ENCODE data around the gene PRMT1.

PRMT1 gene

DNA sequence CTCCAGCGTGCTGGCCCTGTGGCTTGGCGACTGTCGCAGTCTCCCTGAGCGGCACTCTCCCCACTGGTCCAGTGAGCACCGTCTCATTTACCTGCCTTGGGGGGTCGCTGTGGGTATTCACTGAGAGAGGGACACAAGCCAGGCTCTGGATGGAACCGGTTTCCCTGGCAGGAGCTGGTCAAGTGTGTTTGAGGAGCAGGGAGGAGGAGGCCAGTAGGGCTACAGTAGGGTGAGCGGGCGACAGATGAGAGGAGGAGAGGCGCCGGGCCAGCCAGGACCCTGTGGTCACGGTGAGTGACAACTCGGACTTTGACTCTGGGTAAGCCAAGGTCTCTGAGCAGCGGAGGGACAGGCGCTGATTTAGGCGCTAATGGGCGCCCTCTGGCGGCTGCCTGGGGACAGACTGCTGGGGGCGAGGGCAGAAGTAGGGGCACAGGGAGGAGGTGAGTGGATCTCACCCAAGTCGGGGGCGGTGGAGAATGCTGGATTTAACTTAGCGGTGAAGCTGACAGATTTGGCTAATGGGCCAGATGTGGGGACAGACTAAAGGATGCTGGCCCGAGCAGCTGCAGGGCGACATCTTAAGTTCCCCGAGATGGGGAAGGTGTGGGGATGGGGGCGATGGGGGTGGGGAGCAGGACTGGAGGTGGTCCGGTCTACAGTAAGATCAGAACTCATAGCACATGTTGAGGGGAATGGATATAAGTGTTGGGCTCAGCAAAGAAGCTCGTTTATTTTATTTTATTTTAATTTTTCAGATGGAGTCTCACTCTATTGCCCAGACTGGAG, 4.7 kb upstream of the PRMT1 start:
- DNase-seq: peak; percentile 81

DNA sequence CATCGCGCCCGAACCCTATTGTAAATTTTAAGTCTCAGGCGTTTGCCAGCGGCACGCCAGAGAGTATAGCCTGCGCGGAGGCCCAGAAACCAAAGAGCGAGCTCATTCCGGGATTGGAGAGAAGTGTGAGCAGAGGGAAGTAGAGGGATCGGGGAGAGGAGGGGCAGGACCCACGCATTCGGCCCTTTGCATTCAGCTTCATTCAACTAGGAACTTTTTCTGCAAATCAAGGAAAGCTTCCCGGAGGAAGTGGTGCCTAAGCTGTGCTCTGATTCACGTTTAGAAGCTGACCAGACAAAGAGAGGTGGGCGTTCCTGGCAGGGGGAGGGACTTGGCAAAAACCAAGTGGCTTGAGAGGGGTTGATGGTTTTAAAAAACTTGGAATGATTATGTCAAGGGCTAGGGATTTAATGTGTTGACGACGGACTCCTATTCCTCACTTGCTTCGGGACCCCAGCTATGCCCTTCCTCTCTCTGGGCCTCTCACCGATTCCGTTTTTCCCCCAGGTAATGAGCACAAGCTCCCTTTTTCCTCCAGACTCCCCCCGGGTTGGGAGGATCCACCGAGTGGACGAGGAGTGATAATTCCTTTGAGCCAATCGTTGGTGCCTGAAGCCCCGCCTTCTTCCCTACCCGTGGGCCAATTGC, 811 bp upstream of the PRMT1 start:
- peak; percentile 75 for DNase-seq

DNA sequence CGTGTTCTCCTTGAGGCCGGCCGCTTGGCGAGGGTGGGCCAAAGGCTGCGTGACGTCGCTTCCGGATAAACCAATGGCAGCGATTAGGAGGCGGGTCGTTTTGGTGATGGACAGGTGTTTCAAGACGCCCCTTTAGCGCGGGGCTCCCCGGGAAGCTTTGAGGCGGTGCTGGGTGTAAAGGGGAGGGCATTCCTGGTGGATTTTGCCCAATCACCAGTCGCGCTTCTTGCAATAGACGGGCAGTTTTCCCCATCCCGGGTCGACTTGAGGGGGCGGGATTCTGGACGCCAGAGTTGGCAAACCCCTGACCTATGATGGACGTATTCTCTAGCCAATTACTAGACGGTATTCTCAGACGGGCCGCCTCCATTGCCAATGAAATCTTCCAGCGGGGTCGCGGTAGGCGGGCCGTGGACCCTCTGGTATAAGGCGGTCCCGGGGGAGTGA, 264 bp upstream of the PRMT1 start:
- DNase-seq: peak; percentile 99

DNA sequence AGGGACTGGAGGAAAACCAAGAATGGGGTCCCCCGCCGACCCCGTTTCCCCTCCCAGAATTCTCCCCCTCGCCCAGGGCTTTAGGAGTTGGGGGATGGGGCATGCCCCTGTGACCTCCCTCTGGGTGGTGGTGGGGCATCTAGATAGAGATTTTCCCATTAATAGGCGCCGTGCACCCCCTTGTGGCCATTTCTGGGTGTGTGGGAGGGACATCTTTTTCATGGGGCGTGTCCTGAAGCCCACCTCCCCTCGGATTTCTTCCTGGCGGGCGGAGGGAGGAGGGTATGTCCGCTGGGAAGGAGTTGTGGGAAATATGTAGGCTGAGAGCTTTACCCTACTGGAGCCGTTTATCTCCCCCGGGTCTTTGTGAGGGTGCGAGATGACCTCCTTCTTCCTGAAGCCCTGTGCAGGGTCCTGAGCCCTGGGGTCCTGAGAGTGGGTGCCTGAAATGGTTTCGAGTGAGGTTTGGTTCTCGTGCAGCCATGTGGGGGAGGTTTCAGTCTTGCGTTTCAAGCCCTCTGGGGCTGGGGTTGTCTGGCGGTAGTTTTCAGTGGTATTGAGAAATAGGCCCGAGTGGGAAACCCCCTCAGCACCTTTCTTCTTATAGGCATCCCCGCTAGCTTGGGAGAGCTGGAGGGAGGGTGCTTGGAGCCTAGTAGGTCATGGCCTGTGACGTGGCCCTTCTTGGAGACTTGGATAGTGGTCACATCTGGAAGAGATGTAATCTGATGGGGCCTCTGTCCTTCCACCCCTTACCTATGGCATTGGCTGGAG, 1.0 kb downstream of the PRMT1 start:
- peak; percentile 86 for DNase-seq

DNA sequence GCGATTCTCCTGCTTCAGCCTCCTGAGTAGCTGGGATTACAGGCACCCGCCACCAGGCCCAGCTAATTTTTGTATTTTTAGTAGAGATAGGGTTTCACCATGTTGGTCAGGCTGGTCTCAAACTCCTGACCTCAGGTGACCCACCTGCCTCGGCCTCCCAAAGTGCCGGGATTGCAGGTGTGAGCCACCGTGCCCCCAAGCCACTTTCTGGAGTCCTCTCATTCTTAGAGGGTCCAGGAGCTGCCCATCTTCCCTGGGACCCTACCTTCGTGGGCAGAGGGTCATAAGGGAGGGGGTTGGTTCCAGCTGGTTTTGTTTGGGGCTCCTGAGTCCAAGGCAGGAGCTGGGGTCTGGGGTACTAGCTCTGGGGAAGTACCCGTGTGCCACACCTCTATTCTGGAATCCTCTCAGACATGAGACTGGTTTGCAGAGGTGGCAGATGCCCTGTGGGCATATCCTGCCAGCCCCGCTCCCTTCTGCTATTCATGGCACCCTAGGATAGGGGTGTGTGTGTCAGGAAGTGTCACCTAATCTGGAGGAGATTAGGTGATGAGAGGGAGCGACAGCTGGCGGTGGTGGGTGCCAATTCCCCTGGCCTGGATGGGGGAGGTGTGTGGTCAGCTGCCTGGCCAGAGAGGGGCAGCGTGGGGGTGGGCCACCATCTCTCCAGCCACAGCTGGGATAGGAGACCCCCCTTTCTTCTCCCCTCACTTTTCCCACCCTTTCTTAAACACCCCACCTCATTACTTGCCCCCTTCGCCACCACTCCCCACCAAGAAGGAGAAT, 2.1 kb downstream of the PRMT1 start:
- DNase-seq: no peak

DNA sequence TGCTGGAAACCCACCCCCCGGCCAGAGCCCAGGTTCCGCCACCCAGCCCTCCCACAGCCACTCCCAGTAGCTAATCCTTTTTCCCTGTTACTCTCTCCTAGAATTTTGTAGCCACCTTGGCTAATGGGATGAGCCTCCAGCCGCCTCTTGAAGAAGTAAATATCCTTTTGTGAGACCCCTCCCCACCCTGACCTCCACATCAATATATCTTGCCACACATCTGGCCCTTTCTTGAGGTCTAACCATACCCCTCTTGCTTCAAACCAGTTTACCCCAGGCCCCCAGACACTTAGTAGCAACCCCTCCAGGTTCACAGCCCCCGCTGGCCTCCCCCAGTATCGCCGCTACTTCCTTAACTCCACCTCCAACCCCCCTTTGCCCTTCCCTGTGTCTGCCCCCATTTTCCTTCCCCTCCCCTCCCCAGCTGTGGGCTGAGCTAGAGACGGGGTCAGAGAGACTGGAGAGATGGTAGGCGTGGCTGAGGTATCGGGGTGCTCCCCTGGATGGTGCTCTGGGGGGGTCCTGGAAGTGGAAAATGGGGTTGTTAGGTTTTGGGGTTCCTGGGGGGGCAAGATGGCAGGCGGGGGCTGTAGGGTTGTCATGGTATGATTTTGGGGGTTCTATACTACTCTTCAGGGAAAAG, 2.8 kb downstream of the PRMT1 start:
- no peak for DNase-seq

DNA sequence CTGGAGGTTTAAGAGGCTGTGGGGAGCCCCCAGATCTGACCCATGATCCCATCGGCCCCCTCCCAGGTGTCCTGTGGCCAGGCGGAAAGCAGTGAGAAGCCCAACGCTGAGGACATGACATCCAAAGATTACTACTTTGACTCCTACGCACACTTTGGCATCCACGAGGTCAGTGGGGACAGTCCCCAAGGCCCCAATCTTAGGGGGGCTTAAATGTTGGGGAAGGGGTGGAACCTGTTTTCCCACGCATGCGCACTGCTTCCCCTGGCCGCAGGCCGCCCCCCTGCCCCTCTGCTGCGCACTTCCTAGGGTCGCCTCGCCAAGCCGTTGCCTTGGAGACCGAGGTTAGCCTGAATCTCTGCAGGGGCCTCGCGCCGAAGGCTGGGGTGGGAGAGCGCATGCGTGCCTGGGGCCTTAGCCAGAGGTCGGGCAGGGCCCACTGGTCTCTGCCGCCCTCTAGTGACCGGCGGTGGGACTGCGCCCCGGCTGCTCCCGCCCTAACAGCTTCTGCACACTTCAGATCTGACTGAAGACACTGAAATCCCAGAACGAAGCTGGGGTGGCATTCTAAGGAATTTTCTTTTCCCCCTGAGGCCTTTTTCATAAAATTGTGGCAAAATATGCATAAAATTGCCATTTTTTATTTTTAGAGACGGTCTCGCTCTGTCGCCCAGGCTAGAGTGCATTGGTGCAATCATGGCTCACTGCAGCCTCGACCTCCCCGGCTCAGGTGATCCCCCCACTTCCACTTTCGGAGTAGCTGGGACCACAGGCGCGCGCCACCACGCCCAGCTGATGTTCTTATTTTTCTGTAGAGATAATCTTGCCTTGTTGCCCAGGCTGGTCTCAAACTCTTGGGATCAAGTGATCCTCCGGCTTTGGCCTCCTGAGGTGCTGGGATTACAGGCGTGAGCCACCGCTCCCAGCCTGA, 3.6 kb downstream of the PRMT1 start:
- peak; percentile 95 for DNase-seq

DNA sequence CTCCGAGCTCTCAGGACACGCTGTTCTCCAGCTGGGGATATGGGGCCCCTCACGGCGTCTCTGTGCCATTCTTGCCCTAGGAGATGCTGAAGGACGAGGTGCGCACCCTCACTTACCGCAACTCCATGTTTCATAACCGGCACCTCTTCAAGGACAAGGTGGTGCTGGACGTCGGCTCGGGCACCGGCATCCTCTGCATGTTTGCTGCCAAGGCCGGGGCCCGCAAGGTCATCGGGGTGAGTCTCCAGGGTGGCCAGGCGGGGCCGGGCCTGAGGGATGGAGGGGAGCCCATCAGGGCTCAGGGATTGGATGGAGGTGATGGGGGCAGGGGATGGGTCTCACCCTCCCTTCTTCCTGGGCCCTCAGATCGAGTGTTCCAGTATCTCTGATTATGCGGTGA, 4.8 kb downstream of the PRMT1 start:
- DNase-seq: no peak

DNA sequence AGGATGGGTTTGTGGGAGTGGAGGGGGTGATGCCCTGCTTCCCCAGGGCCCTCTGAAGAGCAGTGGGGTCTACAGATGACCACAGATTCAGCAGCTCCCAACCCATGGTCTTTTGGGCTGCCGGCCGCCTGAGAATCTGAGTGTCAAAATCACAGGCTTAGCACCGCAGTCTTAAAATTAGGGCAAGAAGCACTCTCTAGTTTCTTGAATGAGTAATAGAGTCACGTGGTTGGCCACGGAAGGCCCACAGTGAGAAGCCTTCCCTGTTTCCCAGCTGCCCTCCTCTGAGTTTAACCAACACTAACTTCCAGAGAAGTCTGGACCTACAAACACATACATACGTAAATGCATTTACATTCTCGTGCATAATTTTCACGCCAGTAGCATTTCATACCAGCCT, 5.2 kb downstream of the PRMT1 start:
- no peak for DNase-seq

DNA sequence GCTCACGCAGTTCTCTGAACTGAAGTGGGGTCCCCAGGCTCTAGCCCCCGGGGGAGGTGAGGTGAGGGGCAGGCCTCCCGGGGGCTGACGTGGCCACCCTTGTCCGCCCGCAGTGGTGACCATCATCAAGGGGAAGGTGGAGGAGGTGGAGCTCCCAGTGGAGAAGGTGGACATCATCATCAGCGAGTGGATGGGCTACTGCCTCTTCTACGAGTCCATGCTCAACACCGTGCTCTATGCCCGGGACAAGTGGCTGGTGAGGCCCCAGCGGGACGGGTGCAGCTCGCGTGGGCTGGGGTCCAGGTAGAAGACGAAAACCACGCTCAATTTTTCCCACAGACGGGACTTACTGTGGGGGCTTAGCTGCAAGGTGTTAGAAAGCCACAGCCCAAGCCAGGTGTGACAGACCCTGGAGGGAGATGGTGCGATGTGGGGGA, 6.8 kb downstream of the PRMT1 start:
- no peak for DNase-seq

DNA sequence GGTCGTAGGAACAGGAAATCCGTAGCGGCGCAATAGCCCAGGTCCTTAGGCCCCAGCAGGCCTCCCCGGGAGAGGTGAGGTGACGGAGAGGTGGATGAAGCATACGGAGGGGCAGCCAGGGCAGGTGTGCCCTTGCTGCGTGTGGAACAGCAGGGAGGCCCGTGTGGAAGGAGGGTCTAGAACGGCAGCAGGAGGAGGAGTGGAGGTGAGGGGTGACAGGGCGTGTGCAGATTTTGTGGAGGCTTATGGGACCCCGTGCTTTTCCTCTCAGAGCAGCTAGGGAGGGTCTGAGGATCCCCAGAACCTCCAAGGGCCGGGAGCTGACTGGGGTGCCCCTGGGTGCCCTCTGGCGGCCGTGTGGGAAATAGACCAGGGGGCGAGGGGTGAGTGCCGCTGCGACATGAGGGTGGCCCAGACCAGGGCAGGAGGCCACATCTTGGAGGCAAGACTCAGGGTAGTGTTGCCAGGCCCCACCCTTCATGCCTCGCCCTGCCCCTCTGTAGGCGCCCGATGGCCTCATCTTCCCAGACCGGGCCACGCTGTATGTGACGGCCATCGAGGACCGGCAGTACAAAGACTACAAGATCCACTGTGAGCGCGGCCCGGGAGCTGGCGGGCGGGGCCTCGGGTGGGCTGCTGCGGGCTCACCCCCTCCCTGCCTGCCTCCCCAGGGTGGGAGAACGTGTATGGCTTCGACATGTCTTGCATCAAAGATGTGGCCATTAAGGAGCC, 7.3 kb downstream of the PRMT1 start:
- no peak for DNase-seq

DNA sequence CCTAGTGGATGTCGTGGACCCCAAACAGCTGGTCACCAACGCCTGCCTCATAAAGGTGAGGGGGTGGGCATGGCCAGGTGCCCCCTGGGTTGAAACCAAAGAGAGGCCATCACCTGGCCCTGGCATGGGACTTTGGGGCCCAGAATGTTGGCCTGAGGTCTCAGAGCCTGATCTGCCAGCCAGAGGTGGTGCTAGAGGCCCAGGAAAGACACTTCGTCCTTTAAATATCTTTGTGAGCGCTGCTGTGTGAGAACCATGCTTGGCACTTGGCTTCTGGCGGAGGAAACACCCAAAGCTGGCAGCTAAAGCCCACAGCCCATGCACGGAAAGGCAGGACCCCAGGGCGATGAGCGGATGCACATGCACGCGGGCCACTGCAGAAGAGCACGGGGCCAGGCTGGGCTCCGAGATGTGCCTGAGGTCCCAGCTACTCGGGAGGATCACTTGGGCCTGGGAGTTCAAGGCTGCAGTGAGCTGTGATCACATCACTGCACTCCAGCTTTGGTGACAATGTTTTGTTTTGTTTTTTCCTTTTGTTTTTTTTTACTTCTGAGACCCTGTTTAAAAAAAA, 8.0 kb downstream of the PRMT1 start:
- DNase-seq: no peak

DNA sequence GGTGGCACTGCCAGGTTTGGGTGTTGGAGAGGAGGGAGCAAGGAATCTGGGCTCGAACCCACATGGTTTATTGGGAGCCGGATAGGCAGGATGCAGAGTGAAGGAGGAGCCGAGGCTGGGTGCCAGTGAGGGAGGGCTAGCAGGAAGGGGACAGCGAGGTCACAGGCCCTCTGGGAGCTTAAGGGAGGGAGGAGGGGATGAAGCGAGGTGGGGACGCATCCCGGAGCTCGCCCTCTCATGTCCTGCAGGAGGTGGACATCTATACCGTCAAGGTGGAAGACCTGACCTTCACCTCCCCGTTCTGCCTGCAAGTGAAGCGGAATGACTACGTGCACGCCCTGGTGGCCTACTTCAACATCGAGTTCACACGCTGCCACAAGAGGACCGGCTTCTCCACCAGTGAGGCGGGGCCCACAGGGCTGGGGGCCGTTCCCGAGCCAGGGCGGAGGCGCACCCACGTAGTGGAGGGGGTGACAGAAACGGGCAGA, 8.8 kb downstream of the PRMT1 start:
- no peak for DNase-seq

DNA sequence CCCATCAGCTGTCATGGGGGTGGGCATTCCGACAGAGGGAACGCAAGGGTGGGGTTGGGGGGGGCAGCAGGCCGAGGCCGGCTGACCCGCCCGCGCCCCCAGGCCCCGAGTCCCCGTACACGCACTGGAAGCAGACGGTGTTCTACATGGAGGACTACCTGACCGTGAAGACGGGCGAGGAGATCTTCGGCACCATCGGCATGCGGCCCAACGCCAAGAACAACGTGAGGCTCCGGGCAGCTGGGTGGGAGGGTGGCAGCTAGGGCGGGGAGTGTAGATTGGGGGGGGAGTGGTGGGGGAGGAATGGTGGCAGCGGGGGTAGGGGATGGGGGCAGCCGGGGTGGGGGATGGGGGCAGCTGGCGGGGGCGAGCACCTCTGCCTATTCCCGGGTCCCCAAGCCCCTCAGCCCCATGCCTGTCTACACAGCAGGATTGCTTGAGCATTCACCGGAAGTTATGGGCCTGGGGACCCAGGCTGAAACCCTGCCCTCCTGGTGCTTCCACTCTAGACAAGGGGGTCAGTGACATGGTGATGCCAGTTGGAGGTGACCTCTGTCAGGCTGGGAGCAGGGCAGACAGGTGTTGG, 9.5 kb downstream of the PRMT1 start:
- DNase-seq: no peak

DNA sequence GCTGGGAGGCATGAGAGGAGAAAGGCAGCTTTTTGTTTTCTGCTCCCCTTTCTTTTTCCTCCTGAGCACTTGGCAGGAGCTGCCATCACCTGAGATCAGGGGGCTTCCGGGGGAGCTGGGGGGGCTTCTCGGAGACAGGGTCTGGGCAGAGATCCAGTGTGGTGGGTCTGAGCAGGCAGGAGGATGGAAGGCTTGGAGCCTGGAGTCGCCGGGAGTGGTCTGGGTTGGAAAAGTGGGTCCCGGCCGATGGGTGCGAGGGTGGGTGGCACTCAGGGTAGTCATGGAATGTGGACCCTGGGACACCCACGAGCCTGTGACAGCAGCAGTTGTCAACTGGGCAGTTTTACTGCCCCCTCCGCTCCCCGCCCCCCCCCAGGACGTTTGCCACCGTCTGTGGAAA, 10.1 kb downstream of the PRMT1 start:
- DNase-seq: no peak

DNA sequence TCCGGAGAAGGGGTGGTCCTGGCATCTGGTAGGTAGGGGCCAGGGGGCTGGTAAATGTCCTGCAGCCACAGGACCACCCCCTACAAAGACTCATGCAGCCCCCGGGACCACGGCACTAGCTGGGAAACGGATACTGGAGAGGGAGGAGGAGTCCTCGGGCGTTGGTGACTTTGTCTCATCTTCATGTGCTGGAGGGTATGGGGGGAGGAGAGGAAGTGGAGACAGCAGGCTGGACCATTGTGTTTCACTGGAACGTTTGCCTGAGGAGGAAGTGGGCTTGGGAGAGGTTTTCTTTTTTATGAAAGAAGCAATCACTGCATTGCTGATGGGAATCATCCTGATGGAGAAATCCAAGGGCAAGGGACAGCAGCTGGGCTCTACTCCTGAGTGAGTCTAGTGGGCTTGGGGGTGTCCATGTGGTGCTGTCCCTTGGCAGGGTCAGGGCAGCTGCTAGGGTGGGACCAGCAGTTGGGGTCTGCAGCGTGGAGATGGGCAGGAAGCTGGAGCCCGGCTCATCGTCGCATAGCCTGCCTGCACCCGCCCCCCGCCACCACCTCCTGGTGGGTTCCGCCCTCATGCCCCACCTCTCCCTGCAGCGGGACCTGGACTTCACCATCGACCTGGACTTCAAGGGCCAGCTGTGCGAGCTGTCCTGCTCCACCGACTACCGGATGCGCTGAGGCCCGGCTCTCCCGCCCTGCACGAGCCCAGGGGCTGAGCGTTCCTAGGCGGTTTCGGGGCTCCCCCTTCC, 10.7 kb downstream of the PRMT1 start:
- DNase-seq: no peak

DNA sequence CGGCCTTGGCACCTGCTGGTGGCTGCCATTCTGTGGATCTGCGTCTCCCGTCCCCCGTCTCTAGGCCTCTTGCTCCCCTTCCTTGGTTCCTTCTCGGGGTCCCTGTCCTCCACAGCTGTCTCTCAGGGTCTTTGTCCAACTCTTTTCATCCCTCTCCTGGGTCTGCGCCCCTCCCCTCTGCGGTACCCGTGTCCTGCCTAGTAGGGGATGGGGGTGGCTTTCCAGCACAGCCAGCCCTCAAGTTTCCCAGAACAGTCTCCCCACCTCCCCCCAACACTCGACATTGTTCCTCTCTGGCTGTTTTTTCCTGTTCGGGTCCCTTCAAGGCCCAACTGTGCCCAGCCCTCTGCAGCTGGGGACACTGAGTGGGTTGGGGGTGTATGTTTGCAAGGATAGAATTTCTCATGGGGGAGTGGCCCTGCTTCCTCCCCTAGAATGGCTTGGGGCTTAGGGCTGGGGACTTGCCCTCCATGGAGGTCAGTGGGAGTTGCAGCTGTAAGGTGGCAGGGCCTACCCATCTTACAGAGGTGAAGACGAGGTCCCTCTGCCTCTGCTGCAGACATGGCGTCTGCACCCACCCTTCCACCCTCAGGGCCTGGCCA, 11.6 kb downstream of the PRMT1 start:
- DNase-seq: no peak
